GM12872 (cell line): ENCODE results near the gene PET100.

Experiments
- TF ChIP-seq, protein P1 (sequence below): IDR thresholded peaks from 3 replicates; pipeline ENCODE4 v1.5.1; 2011; ENCODE audit warnings: low read depth, mild to moderate bottlenecking, low read length, moderate library complexity; ENCODE audit not compliant: insufficient read depth

Gene PET100, protein sequence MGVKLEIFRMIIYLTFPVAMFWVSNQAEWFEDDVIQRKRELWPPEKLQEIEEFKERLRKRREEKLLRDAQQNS

DNA sequence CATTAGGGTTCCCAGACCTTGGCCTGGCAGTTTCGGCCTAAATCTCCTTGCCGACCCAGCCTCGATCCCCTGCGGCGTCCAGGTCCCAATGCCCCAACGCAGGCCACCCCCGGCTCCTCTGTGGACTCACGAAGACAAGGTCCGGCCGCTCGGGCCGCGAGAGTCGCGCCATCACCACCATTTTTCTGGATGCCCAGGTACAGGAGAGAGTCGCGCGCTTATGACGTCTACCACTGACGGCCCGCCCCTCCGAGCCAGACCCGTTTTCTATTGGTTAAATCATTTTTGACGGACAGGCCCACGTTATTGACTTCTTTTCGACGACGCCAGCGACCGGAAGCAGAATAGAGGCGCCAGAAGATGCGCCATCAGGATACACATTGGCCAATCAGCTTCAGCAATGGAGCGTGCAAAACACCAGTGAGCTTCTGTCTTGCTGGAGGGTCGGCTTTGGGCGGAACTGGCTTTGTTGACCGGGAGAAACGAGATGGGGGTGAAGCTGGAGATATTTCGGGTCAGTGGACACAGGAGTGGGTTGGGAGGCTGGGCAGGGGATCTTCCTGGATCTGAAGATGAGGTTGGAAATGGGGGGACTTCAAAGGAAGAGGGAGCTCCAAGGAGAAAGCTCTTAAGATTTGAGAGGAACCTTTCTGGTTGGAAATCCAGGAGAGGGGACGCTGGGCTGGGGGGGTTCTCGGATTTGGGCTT, at the start of gene PET100, which contains the start of gene XAB2:
Gene PET100, plus strand, starts transcription at position 447 of the 708 bp plus-strand sequence. Its CDS starts 41 bp downstream, at position 488.
Gene XAB2, minus strand, starts transcription at position 199 of the 708 bp plus-strand sequence. Its CDS starts 18 bp downstream, at position 181.
- TF ChIP-seq, protein P1, sequence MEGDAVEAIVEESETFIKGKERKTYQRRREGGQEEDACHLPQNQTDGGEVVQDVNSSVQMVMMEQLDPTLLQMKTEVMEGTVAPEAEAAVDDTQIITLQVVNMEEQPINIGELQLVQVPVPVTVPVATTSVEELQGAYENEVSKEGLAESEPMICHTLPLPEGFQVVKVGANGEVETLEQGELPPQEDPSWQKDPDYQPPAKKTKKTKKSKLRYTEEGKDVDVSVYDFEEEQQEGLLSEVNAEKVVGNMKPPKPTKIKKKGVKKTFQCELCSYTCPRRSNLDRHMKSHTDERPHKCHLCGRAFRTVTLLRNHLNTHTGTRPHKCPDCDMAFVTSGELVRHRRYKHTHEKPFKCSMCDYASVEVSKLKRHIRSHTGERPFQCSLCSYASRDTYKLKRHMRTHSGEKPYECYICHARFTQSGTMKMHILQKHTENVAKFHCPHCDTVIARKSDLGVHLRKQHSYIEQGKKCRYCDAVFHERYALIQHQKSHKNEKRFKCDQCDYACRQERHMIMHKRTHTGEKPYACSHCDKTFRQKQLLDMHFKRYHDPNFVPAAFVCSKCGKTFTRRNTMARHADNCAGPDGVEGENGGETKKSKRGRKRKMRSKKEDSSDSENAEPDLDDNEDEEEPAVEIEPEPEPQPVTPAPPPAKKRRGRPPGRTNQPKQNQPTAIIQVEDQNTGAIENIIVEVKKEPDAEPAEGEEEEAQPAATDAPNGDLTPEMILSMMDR = no peak

DNA sequence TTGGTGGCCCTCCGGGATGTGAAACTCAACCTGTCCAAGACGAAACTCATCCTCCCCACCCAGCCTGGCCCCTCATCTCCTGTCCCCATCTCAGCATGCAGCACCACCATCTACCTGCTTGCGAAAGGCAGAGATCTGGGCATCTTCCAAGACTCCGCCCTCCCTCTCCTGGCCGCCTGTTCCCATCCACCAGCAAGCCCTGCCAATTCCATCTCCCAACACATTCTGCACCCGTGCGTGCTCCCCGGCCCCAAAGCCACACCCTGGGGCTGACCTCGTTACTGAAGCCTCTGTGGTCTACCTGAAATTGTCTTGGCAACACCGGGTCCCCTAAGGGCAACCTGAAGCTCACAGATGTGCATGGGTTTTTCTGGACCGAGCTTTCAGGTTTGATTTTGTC, 47.1 kb upstream of the PET100 start:
- TF ChIP-seq, protein P1 = no peak

DNA sequence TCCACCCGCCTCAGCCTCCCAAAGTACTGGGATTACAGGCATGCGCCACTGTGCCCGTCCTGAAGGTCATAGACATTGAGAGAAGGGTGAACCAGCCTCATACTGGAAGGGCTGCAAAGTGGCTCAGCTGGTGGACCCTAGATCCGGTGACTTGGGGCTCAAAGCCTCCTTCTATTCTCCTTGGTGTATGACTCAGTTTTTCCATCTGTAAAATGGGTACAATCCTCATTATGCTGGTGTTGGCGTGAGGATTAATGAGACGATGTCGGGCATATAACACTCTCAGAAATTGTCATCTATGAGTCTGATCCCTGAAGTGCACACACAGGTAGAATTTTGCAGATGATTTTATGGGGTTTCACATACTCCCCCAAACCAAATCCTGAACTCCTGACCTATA, 39.8 kb upstream of the PET100 start:
- TF ChIP-seq, protein P1 = no peak

DNA sequence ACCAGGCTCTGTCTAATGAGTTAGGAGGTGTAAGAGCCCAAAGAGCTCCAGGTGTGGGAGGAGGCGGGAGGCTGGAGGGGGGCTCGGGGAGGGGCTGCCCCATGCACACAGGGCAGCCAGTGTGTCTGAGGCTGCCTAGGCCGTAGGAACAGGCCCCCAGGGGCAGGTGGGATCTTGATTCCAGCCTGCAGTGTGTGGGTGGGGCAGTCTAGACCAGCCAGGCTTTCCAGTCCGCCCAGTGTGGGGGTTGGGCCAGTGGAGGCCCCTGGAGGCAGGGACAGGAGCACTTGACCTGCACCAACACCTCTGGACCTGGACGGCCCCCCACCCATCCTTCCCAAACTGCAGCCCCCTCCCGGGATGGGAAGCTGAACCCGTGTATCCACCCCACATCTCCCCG, 39.3 kb upstream of the PET100 start:
- TF ChIP-seq, protein P1 = no peak

DNA sequence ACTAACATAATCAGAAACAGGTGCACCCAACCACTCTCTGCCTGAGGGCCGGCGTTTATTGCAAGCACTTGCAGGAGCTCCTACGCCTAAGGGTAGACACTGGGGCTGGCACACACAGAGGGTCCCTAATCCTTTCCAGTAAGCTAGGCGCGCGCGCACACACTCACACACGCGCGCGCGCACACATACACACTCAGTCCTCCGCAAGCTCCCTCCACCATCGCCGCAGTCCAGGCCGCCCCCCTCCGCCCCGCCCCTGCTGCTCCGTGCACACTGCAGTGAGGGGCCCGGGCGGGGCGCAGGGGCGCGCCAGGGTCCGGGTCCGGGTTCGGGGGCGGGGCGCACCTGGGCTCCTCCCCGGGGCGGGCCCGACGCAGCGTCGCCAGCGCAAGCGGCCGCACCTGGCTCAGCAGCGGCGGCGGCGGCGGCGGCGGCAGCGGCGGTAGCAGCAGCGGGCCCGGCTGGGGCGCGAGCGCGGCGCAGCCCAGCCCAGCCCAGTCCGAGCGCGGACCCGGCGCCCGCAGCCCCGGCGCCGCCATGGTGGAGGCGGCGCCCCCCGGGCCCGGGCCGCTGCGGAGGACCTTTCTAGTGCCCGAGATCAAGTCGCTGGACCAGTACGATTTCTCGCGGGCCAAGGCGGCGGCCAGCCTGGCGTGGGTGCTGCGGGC, 34.0 kb upstream of the PET100 start, which contains the start of gene CAMSAP3:
Gene CAMSAP3, plus strand, starts transcription at position 398 of the 668 bp plus-strand sequence. Its CDS starts 140 bp downstream, at position 538.
- TF ChIP-seq, protein P1 = no peak

DNA sequence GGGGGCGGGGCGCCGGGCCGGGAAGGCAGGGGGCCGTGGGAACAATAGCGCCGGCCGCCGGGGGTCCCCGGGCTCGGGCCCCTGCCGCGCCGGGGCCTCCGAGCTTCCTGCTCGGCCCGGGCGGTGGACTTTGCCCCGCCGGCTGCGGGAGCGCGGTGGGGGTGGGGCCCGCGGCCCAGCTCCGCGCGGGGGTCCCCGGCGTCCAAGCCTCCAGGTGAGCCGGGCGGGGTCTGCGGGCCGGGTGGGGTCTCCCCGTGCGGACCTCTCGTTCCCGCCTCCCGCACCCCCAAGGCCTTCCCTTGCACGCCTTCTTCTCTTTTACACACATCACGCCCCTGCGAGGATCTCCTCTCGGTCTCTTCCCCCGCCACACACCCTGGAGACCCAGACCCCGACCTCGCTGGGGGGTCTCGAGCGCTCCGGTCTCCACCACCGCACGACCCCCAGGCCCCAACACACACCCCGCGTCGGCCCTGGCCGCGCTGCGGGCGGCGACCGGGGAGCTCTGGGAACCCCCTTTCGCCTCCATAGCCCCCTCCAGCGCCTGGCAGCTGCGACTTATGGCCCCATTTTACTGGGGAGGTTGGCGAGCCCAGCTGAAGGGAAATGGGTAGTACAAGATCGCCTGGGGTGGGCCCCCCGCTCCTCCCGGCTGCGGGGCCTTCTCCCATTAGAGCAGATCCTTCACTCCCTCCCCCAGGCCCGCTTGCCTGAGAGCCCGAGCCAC, 33.2 kb upstream of the PET100 start:
- TF ChIP-seq, protein P1 = no peak

DNA sequence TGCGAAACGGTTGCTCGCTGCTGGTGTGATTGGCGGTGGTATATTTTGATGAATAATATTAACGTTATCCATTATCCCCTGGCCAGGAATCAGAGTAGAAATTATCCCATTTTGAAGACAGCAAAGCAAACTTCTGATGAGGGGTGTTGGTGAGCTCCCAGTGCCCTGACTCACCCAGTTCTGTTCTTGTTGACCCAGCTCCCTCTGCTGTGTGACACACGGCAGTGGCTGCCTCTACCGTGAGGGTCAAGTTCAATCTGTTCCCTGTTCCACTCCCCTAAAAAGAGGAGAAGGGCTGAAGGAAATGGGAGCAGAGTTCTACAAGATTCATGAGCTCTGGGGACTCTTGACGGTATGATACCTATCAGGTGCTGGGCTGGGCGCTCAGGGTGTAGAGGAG, 31.9 kb upstream of the PET100 start:
- TF ChIP-seq, protein P1 = no peak
